NB4 (cell line): ENCODE results near the gene HTT.

Source experiments
- POLR2A ChIP-seq: IDR thresholded peaks from 2 replicates; pipeline ENCODE4 v1.6.1; 2011; ENCODE audit warnings: mild to moderate bottlenecking; ENCODE audit not compliant: insufficient read length; ENCODE audit errors: extremely low read depth
- TF ChIP-seq, protein P1 (sequence below): IDR thresholded peaks from one replicate; pipeline ENCODE4 v1.5.1; 2012; ENCODE audit warnings: low read depth, low read length

DNA sequence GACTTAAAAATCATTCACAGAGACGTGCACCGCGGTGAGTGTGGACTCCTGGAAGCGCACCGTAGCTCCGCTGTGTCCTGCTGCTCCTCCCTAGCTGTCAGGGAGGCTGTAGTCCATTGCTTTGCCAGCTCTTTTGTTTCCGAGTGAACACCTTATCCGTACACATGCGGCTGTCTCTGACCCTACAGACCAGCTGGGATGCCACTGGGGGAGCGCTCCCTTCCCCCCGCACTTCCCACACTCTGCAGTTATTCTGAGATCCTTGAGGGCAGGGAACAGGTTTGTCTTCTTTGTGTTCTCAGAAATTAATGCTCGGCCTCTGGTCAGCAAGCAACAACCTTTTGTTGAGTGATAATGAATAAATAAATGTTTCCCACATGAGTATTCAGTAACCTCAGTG lies 140.8 kb downstream of the HTT start:
- TF ChIP-seq, protein P1, sequence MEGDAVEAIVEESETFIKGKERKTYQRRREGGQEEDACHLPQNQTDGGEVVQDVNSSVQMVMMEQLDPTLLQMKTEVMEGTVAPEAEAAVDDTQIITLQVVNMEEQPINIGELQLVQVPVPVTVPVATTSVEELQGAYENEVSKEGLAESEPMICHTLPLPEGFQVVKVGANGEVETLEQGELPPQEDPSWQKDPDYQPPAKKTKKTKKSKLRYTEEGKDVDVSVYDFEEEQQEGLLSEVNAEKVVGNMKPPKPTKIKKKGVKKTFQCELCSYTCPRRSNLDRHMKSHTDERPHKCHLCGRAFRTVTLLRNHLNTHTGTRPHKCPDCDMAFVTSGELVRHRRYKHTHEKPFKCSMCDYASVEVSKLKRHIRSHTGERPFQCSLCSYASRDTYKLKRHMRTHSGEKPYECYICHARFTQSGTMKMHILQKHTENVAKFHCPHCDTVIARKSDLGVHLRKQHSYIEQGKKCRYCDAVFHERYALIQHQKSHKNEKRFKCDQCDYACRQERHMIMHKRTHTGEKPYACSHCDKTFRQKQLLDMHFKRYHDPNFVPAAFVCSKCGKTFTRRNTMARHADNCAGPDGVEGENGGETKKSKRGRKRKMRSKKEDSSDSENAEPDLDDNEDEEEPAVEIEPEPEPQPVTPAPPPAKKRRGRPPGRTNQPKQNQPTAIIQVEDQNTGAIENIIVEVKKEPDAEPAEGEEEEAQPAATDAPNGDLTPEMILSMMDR, result no peak
- no peak for TF ChIP-seq POLR2A
